Activated naive CD8-positive, alpha-beta T cell treated with anti-CD3 and anti-CD28 coated beads, Interleukin-2, amount 50 U/mL, for 24 hours (primary cell): ENCODE data around the gene CRLF3.

ENCODE experiments used
- ATAC-seq: fragments of 150-1000 bp; cut with Tn5 transposase; one replicate; pipeline ENCODE4 v1.10.0; 2021
- DNase-seq: peaks from one replicate; pipeline ENCODE4 v3.0.0; 2021
- H3K27ac Mint-ChIP-seq: one replicate; pipeline ENCODE4 v1.8.0; 2021; ENCODE audit warnings: mild to moderate bottlenecking, mixed read lengths
- H3K27me3 Mint-ChIP-seq: one replicate; pipeline ENCODE4 v1.8.0; 2021; ENCODE audit warnings: mixed read lengths
- H3K36me3 Mint-ChIP-seq: one replicate; pipeline ENCODE4 v1.8.0; 2021; ENCODE audit warnings: low read depth, mixed read lengths
- H3K4me1 Mint-ChIP-seq: one replicate; pipeline ENCODE4 v1.8.0; 2021; ENCODE audit warnings: mixed read lengths
- H3K4me3 Mint-ChIP-seq: one replicate; pipeline ENCODE4 v1.8.0; 2021; ENCODE audit warnings: mild to moderate bottlenecking, moderate library complexity, mixed read lengths
- H3K9me3 Mint-ChIP-seq: one replicate; pipeline ENCODE4 v1.8.0; 2021; ENCODE audit warnings: mixed read lengths

CRLF3 gene, protein sequence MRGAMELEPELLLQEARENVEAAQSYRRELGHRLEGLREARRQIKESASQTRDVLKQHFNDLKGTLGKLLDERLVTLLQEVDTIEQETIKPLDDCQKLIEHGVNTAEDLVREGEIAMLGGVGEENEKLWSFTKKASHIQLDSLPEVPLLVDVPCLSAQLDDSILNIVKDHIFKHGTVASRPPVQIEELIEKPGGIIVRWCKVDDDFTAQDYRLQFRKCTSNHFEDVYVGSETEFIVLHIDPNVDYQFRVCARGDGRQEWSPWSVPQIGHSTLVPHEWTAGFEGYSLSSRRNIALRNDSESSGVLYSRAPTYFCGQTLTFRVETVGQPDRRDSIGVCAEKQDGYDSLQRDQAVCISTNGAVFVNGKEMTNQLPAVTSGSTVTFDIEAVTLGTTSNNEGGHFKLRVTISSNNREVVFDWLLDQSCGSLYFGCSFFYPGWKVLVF

DNA sequence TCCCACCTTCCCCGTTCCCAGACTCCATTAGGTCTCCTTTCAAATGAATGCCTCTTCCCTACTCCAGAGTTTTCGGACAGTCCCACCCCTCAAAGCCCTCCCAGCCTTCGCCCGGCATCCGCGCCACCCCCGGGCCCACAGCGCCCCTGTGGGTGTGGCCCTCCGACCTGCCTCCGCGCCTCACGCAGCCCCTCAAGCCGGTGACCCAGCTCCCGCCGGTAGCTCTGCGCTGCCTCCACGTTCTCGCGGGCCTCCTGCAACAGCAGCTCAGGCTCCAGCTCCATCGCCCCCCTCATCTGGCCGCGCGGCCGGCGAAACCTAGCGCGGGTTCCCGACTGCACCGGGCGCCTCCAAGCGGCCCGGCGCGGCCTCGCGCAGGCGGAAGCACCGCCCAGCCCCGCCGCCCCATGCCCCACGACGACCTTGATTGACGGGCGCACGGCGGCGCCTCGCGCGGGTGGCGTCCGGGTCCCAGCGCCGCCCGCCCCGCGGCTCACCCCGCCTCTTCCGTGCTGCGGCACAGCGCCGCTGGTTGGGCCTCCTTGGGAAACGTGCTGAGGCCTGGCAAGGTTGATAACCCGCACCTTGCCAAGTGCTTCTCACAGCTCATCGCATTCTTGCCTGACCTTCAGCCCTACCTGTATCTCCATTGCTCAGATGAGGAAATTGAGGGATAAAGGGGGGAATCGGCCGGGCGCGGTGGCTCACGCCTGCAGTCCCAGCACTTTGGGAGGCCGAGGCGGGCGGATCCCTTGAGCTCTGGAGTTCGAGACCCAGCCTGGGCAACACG, at the start of gene CRLF3:
TSS of gene CRLF3 (minus strand) at position 337 of the 790 bp plus-strand sequence. CDS start at position 296, 41 bp downstream.
- peak within 1 kb of the TSS; percentile 85 for H3K27ac Mint-ChIP-seq
- H3K36me3 Mint-ChIP-seq, result peaks cover 3% of the 10 kb centered on the region
- no peaks in the 10 kb centered on the region for H3K27me3 Mint-ChIP-seq
- peaks cover 43% of the 10 kb centered on the region for H3K4me1 Mint-ChIP-seq
- DNase-seq (peak; percentile 90), ATAC-seq (peak; percentile 96)
- H3K4me3 Mint-ChIP-seq, result peak within 1 kb of the TSS; percentile 89
- H3K9me3 Mint-ChIP-seq, result no peaks in the 10 kb centered on the region

- DNase-seq (no peak), ATAC-seq (no peak)
- Mint-ChIP-seq H3K9me3 (no peaks in the 10 kb centered on the region), H3K4me1 (no peaks in the 10 kb centered on the region), H3K27ac (no peak overlapping the region), H3K4me3 (no peak overlapping the region), H3K27me3 (no peaks in the 10 kb centered on the region), H3K36me3 (peaks cover 50% of the 10 kb centered on the region)
These were observed 44.5 kb upstream of the CRLF3 start for GRCh38 chr17:30869005-30869404.

DNA sequence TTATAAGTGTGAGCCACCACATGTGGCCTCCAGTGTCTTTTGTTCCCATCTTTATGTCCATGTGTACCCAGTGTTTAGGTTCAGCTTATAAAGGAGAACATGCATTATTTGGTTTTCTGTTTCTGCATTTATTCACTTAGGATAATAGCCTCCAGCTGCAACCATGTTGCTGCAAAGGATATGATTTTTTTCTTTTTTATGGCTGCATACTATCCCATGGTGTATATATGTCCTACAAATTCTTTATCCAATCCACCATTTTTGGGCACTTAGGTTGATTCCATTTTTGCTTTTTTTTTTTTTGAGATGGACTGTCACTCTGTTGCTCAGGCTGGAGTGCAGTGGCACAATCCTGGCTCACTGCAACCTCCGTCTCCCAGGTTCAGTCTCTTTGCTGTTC, 40.1 kb upstream of the CRLF3 start:
- no peak for ATAC-seq
- Mint-ChIP-seq H3K4me1 (no peaks in the 10 kb centered on the region), H3K36me3 (peaks cover 47% of the 10 kb centered on the region), H3K4me3 (no peak overlapping the region), H3K9me3 (no peaks in the 10 kb centered on the region), H3K27ac (no peak overlapping the region), H3K27me3 (no peaks in the 10 kb centered on the region)
- DNase-seq, result no peak

GRCh38 chr17:30858556-30859250, 34.2 kb upstream of the CRLF3 start:
- ATAC-seq (no peak), DNase-seq (no peak)
- no peaks in the 10 kb centered on the region for H3K9me3 Mint-ChIP-seq
- H3K27ac Mint-ChIP-seq, result no peak overlapping the region
- no peak overlapping the region for H3K4me3 Mint-ChIP-seq
- H3K4me1 Mint-ChIP-seq, result no peaks in the 10 kb centered on the region
- peaks cover 34% of the 10 kb centered on the region for H3K36me3 Mint-ChIP-seq
- H3K27me3 Mint-ChIP-seq, result no peaks in the 10 kb centered on the region

DNA sequence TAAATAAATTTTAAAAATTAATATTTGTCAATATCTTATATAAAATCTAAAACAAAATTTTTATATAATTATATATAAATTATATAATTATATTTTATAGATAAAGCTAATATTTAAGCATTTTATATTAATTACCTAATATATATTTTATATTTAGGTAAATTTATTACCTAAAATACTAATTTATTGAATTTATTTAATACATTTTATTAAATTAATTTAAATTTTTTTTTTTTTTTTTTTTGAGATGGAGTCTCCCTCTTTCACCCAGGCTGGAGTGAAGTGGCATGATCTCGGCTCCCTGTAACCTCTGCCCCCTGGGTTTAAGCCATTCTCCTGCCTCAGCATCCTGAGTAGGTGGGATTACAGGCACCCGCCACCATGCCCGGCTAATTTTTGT, 29.7 kb upstream of the CRLF3 start:
- Mint-ChIP-seq H3K36me3 (peaks cover 36% of the 10 kb centered on the region), H3K9me3 (no peaks in the 10 kb centered on the region), H3K27ac (no peak overlapping the region), H3K27me3 (no peaks in the 10 kb centered on the region), H3K4me3 (no peak overlapping the region), H3K4me1 (no peaks in the 10 kb centered on the region)
- DNase-seq (no peak), ATAC-seq (no peak)

- DNase-seq (no peak), ATAC-seq (no peak)
- Mint-ChIP-seq H3K4me3 (no peak overlapping the region), H3K27me3 (no peaks in the 10 kb centered on the region), H3K27ac (no peak overlapping the region), H3K9me3 (no peaks in the 10 kb centered on the region), H3K36me3 (peaks cover 33% of the 10 kb centered on the region), H3K4me1 (no peaks in the 10 kb centered on the region)
These were observed 23.5 kb upstream of the CRLF3 start for GRCh38 chr17:30848021-30848420.

- ATAC-seq (no peak), DNase-seq (no peak)
- Mint-ChIP-seq H3K27ac (no peak overlapping the region), H3K9me3 (no peaks in the 10 kb centered on the region), H3K36me3 (peaks cover 50% of the 10 kb centered on the region), H3K4me3 (no peak overlapping the region), H3K27me3 (no peaks in the 10 kb centered on the region), H3K4me1 (no peaks in the 10 kb centered on the region)
These were observed 16.3 kb upstream of the CRLF3 start for GRCh38 chr17:30840771-30841170.

DNA sequence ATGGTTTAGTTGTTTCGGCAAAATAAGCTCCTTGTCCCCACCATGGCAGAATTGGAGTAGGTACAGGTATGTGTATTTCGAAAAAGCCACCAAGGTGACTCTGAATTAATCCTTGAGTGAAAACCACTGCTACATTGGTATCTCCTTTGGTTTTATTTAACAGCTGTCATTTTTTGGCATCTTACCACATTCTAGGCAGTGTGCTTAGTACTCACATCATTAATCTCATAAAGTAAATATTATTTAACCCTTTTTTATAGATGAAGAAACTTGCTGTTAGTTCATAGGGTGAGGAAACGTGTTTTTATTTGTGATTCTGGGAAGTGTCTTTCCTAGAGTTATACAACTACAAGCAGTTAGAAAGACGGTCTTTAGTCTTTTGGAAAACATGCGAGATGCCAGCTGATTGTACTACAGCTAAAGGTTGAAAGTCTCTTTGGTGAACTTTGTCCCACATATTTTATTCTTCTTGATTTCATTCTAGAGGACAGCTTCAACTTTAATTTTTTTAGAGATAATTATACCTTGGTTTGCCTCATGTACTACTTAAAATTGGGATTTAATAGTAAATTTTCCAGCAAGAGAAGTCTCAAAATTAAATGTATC, 13.8 kb upstream of the CRLF3 start:
- Mint-ChIP-seq H3K9me3 (no peaks in the 10 kb centered on the region), H3K4me1 (peaks cover 7% of the 10 kb centered on the region), H3K27ac (no peak overlapping the region), H3K4me3 (no peak overlapping the region), H3K27me3 (no peaks in the 10 kb centered on the region), H3K36me3 (peaks cover 53% of the 10 kb centered on the region)
- ATAC-seq (no peak), DNase-seq (no peak)

- Mint-ChIP-seq H3K27me3 (no peaks in the 10 kb centered on the region), H3K9me3 (no peaks in the 10 kb centered on the region), H3K4me3 (peak overlapping the region; percentile 96), H3K4me1 (peaks cover 31% of the 10 kb centered on the region), H3K27ac (peak overlapping the region; percentile 95), H3K36me3 (peaks cover 22% of the 10 kb centered on the region)
- ATAC-seq, result no peak
- DNase-seq, result no peak
These were observed 8.1 kb upstream of the CRLF3 start for GRCh38 chr17:30832438-30833124.

DNA sequence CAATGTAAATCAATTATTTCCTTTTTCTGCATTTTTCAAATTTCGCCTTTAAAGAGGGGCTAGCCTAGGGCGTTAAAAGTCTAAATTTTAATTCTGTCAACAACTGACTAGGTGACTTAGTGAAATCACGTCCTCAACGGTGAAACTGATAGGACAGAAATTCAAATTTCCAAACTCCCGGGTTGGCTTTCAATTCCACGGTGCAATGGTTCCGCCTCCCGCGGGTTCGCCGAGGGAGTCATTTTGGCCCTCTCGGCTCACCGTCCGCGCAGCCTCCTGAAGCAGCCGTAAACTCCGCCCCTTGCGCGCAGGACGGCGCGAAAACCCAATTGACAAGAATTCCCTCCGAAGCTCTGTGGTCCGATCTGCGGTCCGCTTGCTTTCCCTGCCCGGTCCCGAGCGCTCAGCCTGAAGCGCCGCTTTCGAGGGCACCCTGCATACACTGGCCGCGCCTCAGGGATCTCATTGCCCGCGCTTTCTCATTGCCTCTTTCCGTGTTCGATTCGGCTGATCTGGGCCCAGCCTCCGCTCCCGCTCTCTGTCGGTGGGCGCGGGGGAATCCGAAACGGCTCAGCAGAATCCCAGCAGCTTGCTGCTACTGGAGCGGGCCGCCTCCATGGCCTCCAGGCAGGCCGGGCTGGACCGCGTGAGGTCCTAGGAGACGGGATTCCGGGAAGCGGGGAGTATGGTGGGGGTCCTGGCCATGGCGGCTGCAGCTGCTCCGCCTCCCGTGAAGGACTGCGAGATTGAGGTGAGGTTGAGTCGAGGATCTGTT, 7.4 kb upstream of the CRLF3 start, which contains the start of gene ATAD5:
TSS of gene ATAD5 (plus strand) at position 304 of the 775 bp plus-strand sequence. CDS start at position 686, 382 bp downstream.
- Mint-ChIP-seq H3K4me1 (peaks cover 31% of the 10 kb centered on the region), H3K4me3 (peak within 1 kb of the TSS; percentile 96), H3K9me3 (no peaks in the 10 kb centered on the region), H3K27me3 (no peaks in the 10 kb centered on the region), H3K36me3 (peaks cover 18% of the 10 kb centered on the region), H3K27ac (peak within 1 kb of the TSS; percentile 95)
- ATAC-seq, result peak; percentile 90
- DNase-seq, result peak; percentile 92

DNA sequence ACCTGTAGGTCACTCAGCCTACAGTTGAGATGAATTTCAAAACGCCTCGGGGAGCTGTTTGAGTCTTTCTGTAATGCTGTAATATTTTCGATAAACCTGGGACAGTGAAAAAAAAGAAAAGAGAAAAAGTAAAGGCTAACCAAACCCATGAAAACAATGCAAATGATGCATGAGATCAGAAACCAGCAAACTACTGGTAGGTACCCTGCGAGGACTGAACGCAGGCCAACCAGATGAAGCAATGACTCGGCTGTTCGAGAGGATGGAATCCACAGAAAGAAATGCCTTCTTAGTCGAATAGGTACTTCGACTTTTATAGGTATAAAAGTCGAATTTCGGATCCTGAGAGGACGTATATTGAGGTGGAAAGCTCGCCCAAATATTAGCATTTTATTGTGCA, 6.8 kb upstream of the CRLF3 start:
- DNase-seq, result no peak
- no peaks in the 10 kb centered on the region for H3K27me3 Mint-ChIP-seq
- H3K27ac Mint-ChIP-seq, result peak overlapping the region; percentile 95
- peak overlapping the region; percentile 96 for H3K4me3 Mint-ChIP-seq
- ATAC-seq, result no peak
- H3K4me1 Mint-ChIP-seq, result peaks cover 33% of the 10 kb centered on the region
- H3K9me3 Mint-ChIP-seq, result no peaks in the 10 kb centered on the region
- peaks cover 16% of the 10 kb centered on the region for H3K36me3 Mint-ChIP-seq

DNA sequence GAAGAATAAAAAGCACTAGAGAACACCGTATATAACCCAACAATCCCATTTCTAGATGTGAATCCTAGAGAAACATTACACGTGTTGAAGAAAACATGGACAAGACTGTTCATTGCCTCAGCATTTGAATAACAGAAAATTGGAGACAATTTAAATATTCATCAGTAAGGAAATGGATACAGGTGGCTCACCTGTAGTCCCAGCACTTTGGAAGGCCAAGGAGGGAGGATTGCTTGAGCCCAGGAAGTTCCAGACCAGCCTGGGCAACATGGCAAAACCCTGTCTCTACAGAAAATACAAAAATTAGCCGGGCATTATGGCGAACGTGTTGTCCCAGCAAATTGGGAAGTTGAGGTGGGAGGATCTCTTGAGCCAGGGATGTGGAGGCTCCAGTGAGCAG, 4.5 kb upstream of the CRLF3 start:
- Mint-ChIP-seq H3K27ac (no peak overlapping the region), H3K9me3 (no peaks in the 10 kb centered on the region), H3K4me1 (peaks cover 38% of the 10 kb centered on the region), H3K27me3 (no peaks in the 10 kb centered on the region), H3K36me3 (peaks cover under 1% of the 10 kb centered on the region), H3K4me3 (no peak overlapping the region)
- ATAC-seq, result no peak
- DNase-seq, result no peak

DNA sequence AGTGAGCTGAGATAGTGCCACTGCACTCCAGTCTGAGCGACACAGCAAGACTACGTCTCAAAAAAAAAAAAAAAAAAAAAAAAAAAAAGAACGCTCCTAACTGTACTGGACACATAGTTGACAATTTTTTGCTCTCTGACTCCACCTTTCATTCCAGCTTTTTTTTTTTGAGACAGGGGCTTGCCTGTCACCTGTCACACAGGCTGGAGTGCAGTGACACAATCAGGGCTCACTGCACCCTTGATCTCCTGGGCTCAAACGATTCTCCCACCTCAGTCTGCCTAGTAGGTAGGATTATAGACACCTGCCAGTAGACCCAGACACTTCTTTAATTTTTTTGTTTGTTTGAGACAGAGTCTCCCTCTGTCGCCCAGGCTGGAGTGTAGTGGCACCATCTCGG, 2.6 kb upstream of the CRLF3 start:
- H3K9me3 Mint-ChIP-seq, result no peaks in the 10 kb centered on the region
- no peaks in the 10 kb centered on the region for H3K27me3 Mint-ChIP-seq
- H3K4me3 Mint-ChIP-seq, result no peak overlapping the region
- ATAC-seq (no peak), DNase-seq (no peak)
- no peaks in the 10 kb centered on the region for H3K36me3 Mint-ChIP-seq
- H3K27ac Mint-ChIP-seq, result no peak overlapping the region
- H3K4me1 Mint-ChIP-seq, result peaks cover 31% of the 10 kb centered on the region
